ENCODE measurements around the gene CIRBP.

Gene CIRBP

DNA sequence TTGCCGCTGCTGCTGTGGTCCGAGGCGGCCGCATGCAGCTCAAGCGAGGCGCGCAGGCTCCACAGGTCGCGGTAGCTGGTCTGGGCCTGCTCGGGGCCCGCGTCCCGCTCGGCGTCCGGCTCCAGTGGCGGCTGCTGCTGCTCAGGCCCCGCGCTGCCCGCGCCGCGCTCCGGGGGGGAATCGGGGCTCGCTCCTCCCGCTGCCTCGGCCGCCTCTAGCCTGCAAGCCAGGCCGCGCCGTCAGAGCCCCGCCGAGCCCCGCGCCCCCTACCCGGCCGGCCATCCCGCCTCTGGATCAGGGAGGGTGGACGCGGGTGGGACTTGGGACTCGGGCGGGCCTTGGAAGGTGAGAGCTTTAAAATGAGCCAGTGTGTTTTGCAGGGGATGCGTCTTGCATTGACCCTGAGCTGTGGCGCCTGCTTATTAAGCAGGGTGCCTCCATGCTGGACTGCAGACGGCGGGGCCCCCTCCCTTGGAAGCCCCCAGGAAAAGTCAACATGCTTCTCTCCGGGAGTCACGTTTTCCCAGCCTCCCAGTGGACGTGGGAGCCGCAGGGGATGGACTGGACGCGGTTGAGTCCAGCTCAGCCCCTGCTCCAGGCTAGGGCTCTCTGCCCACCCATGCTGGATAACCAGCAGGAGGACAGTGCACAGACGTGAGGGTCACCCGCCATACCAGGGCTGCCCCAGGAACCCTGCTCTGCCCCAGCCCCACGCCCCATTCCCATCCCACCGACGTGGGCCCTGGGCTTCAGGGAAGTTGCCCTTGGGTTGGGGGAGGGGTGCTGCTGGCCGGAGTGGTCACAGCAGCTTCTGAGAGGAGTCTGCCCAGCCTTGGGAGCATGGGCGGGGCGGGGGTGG lies 39.0 kb upstream of the CIRBP start:
- no peak for DNase-seq (ENCODE audit: insufficient read length, low spot score)
- no peak for FAIRE-seq

DNA sequence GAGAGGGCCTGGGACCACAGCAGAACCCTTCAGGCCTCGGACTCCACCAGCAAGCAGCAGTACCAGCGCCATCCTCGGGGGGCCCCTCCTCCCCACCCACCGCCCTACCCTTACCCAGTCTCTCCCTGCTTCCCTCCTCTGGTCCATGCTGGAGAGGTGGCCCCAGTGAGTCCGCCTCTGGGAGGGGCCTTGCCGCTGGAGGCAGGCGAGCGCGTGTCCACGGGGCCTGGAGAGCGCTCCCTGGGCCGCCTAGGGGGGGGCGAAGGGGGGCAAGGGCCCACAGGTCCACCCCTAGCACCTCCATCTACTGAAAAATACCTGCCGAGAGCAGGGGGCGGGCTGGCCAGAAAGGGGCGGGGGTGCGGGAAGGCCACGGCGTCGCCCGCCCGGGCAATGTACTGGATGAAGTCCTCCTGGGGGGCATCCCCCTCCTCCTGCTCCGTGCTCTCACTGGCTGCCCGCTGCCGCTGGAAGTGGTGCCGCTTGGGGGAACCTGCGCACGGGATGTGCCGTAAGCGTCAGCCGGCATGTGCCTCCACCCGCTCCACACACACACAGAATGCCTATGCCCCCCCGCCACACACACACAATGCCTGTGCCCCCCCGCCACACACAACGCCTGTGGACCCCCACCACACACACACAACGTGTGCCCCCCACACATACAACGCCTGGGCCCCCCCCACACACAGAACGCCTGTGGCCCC lies 38.2 kb upstream of the CIRBP start:
- FAIRE-seq = no peak
- no peak for DNase-seq (ENCODE audit: insufficient read length, low spot score)

GRCh38 chr19:1231729-1232637 lies 37.1 kb upstream of the CIRBP start:
- DNase-seq (ENCODE audit: insufficient read length, low spot score) = no peak
- no peak for FAIRE-seq

GRCh38 chr19:1232652-1233072 lies 36.5 kb upstream of the CIRBP start:
- FAIRE-seq = no peak
- DNase-seq (ENCODE audit: insufficient read length, low spot score) = no peak

DNA sequence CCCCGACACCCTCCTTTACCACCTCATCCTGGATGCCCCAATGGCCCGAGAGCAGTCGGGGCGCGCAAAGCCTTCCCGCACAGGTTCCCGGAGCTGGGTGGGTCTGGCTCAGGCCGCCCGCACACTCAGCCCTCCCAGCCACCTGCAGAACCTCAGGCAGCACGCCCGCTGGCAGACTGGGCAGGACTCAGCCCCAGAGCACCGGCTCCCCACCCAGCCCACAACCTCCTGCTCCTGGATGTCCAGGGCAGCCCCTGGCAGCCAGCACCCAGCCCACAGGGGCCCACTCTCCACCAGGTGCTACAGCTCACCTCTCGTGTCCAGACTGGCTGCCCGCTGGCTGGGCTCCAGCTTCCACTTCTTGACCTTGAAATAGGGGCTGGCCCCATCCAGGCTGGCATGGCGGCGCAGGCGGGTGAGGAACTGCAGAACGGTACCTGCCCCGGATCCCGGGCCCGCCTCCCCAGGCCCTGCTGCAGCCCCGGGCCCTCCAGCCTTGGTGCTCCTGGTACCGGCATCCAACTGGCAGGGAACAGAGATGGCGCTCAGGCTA lies 35.9 kb upstream of the CIRBP start:
- no peak for DNase-seq (ENCODE audit: insufficient read length, low spot score)
- FAIRE-seq = no peak

GRCh38 chr19:1234051-1234954 lies 34.8 kb upstream of the CIRBP start:
- DNase-seq (ENCODE audit: insufficient read length, low spot score) (no peak), FAIRE-seq (no peak)

DNA sequence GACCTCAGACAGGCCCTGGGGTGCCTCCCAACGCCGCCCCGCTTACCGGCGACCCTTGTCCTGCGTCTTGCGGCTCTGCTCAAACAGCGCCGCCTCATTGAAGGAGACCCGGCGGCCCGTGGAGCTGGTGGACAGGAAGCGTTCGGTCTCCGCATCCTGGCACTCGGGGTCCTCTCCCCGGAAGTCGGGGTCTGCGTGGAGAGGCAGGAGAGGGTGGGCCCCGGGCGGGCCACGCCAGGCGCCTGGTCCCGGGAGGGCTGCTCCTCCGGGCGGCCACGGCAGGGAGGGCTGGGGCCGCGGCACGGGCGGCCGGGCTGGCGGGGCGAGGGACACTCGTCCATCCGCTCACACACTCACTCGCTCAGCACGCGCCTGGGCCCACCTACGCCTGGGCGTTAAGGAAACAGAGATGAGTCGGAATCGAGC lies 34.2 kb upstream of the CIRBP start:
- DNase-seq (ENCODE audit: insufficient read length, low spot score) (no peak), FAIRE-seq (no peak)

DNA sequence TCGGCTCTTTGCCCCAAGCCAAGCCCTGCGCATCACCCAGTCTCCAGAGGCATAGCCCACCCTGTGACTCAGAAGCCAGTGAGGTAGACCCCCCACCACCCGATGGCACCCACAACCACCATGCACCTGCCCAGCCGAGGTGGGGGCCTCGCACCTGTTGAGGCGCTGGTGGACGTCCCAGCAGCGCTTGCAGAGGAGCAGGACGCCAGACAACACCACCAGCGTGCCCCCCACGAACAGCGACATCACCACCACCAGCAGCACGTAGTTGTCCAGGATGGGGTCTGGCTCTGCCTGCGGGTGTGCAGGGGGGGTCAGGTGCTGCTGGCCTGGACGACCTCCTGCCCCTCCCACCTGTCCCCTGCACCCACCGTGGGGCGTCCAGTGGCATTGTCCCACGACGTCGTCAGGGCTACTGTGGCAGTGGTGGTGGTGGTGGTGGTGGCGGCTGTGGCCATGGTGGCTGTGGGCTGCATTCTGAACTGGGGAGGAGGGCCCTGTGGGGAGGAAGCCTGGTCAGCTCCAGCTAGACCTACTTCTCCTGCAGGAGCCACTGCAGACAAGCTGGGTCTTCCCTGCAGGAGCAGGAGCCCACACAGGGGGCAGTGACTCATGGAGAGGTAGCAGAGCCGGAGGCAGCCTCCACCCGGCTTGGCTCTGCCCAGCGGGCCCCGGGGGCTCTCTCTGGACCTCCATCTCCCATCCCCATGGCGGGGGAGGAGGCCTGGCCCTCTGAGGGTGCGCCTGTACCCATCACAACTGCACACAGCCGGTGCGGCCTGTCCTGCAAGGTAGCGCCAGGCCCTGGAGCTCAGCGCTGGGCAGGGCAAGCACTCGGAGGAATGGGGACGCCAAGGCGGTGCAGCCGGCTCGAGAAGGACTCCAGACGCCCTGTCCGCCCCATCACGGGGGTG lies 33.2 kb upstream of the CIRBP start:
- no peak for DNase-seq (ENCODE audit: insufficient read length, low spot score)
- FAIRE-seq = peak; percentile 26

DNA sequence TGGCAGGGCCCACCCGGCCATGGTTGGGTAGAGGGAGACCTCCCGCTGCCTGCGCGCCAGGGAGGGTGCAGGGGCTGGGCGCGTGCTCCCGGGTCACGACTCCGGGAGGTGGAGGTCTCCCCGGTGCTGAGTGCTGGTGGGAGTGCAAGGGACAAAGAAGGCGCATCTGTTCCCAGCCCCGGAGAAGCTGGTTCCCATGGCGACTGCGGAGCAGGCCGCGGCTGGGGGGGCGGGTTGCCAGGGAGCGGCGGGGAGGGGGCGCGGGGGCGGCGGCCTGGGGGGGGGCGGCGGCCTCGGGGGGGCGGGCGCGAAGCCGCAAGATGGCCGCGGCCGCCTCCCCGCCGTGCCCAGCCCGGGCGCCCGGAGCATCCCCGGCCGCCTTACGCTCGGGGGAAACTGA lies 32.6 kb upstream of the CIRBP start:
- FAIRE-seq = no peak
- no peak for DNase-seq (ENCODE audit: insufficient read length, low spot score)

DNA sequence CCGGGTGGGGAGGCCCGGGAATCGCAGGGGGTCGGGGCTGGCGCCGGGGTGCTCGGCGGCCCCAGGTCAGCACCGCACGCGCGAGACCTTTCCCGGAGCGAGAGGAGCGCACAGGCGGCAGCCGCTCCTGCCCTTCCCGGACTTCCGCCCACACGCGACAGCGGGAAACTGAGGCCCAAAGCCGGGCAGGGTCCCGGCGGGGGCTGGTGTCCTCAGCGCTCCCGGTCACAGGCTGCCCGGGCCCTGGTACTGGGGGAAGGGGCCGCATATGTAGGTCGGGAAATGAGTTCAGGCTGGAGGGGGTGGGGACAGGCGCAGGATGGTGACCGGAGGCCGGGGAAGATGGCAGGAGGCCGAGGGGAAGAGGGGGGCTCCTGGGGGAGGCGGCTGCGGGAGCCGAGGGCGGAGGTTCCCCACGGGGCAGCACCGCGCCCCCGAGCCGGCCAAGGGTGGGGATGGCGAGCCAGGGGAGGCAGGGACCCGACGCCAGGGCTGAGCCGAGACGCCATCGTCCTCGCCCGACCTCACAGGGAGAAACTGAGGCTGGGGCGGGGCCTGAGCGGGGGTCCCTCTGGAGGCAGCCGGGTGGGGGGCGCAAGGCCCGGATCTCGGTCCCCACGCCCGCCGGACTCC lies 32.0 kb upstream of the CIRBP start:
- DNase-seq (ENCODE audit: insufficient read length, low spot score) (no peak), FAIRE-seq (no peak)

GRCh38 chr19:1237754-1238368 lies 31.3 kb upstream of the CIRBP start, which contains the start of gene CBARP:
Gene CBARP (minus strand): TSS chr19:1238005. CDS start chr19:1236100, 1,905 bp downstream.
- peak; percentile 89 for FAIRE-seq
- DNase-seq (ENCODE audit: insufficient read length, low spot score) = no peak

GRCh38 chr19:1238369-1239303 lies 30.5 kb upstream of the CIRBP start:
- DNase-seq (ENCODE audit: insufficient read length, low spot score) (no peak), FAIRE-seq (no peak)

DNA sequence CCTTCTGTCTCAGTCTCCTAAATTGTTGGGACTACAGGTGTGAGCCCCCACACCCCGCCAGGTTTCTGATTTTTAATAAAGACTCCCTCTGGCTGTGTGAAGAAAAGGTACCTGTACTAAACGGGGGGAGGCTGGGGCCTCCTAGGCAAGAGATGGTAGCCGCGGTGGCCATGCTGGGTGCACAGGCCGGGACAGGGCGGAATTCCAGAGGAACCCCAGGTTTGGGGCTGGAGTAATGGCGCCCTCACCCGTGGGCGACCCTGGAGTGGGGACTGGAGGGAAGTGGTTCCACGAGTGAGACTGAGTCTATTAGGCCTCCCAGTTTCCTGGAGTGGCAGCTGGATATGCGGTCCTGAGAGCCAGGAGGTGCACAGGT lies 29.7 kb upstream of the CIRBP start:
- FAIRE-seq = no peak
- DNase-seq (ENCODE audit: insufficient read length, low spot score) = no peak

- DNase-seq (ENCODE audit: insufficient read length, low spot score) (peak; percentile 89), FAIRE-seq (peak; percentile 76)
These were observed 29.1 kb upstream of the CIRBP start for GRCh38 chr19:1239796-1240737.

- FAIRE-seq = no peak
These were observed 28.2 kb upstream of the CIRBP start for GRCh38 chr19:1240925-1241324.

More at GRCh38 chr19:1240925-1241324, 28.2 kb upstream of the CIRBP start:
- DNase-seq (ENCODE audit: insufficient read length, low spot score) = no peak

All from HTR-8/SVneo (cell line).